Measurements from ENCODE around the gene ANTXR1. TPM values are rescaled to one million over a fixed set of nuclear protein-coding genes. Genes with fewer than 3 reads are reported as not detected.

Gene ANTXR1
- total RNA-seq, 4 donors from 2014 or later: 7.1 to 101 (median 15.8) TPM

DNA sequence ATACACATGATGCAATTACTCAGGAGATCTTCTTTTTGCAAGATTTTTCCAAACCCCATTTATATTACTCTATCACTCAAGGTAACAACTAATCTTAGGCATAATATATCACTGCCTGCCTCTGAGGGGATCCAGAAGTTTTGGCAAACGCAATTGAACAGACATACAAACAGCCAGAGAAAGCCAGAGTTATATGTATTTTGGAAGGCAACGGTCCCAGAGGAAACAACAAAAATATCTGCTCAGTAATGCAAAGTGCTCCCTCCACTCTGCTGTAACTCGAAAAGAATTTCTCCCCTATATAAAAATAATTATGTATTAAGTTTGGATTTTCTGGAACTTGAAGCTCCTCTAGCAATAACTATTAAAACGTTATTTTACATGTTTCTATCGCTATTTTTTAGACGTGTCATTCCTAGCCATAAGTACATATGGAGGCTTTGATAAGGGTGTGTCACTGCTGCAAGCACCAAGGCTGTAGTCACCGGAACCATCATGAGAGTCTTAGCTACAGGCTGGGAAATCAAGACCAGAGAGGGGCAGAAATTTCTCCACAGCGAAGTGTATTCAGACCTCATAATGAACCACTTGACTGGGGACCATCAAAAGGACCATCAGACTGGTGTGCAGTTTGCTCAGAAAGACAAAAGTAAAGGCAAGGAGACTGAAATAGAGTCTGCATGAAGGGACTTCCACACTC is 42.3 kb upstream of the ANTXR1 start:
- no peak for DNase-seq
- Histone ChIP-seq H3K9me3 (no peaks in the 10 kb centered on the region), H3K4me1 (no peaks in the 10 kb centered on the region), H3K27ac (no peak overlapping the region), H3K27me3 (no peaks in the 10 kb centered on the region), H3K36me3 (no peaks in the 10 kb centered on the region), H3K4me3 (no peak overlapping the region)
- TF ChIP-seq CTCF (IDR thresholded peaks at IDR 0.05) (no peak), POLR2AphosphoS5 (IDR thresholded peaks at IDR 0.05) (no peak), POLR2A (IDR thresholded peaks at IDR 0.05) (no peak), EP300 (IDR thresholded peaks at IDR 0.05; ENCODE audit: low read depth) (no peak)
- in situ Hi-C loops (cut with MboI; ENCODE audit: low pct_ligation_motif_present in 1 of 4, low pct_unique_long_range_greater_than_20kb in 1 of 4, low sequenced_read_pairs in 3 of 4) (no loop called here), intact Hi-C loops (cut with DNase I; ENCODE audit: low total_unique reads) (no loop called here)
- WGBS, 2 donors (ENCODE audit: low coverage in 1 of 2): 85 to 92% methylated on average over 8 of the region's 8 CpGs

GRCh38 chr2:68971591-68972231 is 41.3 kb upstream of the ANTXR1 start:
- TF ChIP-seq POLR2A (IDR thresholded peaks at IDR 0.05) (no peak), EP300 (IDR thresholded peaks at IDR 0.05; ENCODE audit: low read depth) (no peak), POLR2AphosphoS5 (IDR thresholded peaks at IDR 0.05) (no peak), CTCF (IDR thresholded peaks at IDR 0.05) (no peak)
- 65% methylated on average over 5 of the region's 5 CpGs; no CpG with 5 or more reads in 1 of the 2 donors for WGBS, 2 donors (ENCODE audit: low coverage in 1 of 2)
- H3K9me3 ChIP-seq: no peaks in the 10 kb centered on the region
- no peaks in the 10 kb centered on the region for H3K36me3 ChIP-seq
- no peak overlapping the region for H3K27ac ChIP-seq
- intact Hi-C loops (cut with DNase I; ENCODE audit: low total_unique reads) (no loop called here), in situ Hi-C loops (cut with MboI; ENCODE audit: low pct_ligation_motif_present in 1 of 4, low pct_unique_long_range_greater_than_20kb in 1 of 4, low sequenced_read_pairs in 3 of 4) (no loop called here)
- H3K4me3 ChIP-seq: no peak overlapping the region
- no peaks in the 10 kb centered on the region for H3K4me1 ChIP-seq
- no peak for DNase-seq
- peaks cover 7% of the 10 kb centered on the region for H3K27me3 ChIP-seq

DNA sequence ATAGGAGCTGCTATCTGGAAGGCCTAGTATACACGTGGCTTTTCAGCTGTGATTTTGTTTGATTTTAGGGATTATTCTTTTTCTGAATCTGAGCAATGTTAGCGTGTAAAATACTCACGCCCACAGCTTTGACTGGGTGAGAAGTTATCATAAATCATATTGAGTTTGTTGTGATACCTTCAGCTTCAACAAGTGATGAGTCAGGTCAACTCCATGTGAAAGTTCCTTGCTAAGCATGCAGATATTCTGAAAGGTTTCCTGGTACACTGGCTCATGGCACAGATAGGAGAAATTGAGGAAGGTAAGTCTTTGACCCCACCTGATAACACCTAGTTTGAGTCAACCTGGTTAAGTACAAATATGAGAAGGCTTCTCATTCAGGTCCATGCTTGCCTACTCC is 38.7 kb upstream of the ANTXR1 start, which contains the start of gene GKN1:
GKN1 (plus strand) TSS at position 386 of the 400 bp plus-strand sequence. CDS start 42 bp downstream, outside the sequence.
- H3K27ac ChIP-seq: no peak within 1 kb of the TSS
- no peak within 1 kb of the TSS for H3K4me3 ChIP-seq
- no peaks in the 10 kb centered on the region for H3K36me3 ChIP-seq
- peaks cover 7% of the 10 kb centered on the region for H3K27me3 ChIP-seq
- no peaks in the 10 kb centered on the region for H3K9me3 ChIP-seq
- DNase-seq: no peak
- in situ Hi-C loops (cut with MboI; ENCODE audit: low pct_ligation_motif_present in 1 of 4, low pct_unique_long_range_greater_than_20kb in 1 of 4, low sequenced_read_pairs in 3 of 4): no loop called here
- intact Hi-C loops (cut with DNase I; ENCODE audit: low total_unique reads): no loop called here
- no peak for TF ChIP-seq EP300 (IDR thresholded peaks at IDR 0.05; ENCODE audit: low read depth)
- no peak for TF ChIP-seq POLR2A (IDR thresholded peaks at IDR 0.05)
- no peaks in the 10 kb centered on the region for H3K4me1 ChIP-seq
- WGBS, 2 donors (ENCODE audit: low coverage in 1 of 2): 44 to 52% methylated on average over 3 of the region's 3 CpGs

DNA sequence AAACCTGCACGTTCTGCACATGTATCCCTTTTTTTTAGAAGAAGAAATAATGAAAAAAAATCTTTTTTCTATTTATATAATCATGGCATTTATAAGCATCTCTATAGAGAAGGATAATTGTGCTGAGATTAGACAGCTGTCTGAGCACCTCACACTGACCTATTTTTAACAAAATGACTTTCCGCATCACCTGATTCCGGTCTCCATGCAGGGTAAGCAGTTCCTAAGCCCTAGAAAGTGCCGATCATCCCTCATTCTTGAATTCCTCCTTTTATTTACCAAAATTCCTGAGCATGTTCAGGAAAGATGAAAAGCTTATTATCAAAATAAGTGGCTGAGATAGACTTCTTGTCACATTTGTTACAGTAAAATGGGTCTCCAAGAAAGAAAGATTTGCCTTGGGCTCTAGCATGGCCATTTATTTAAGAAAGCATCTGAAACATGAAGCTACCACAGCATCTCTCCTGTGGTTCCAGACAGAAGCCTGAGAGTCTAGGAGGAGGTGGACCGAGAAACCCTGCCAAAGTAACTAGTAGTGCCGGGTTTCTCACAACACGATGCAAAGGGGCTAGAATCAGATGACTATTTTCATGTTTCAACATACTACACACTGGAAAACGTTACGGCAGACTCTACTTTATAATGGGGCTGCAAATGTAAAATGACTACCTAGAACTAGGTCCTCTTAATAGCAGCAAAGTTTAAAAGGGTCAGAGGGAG is 37.9 kb upstream of the ANTXR1 start:
- TF ChIP-seq EP300 (IDR thresholded peaks at IDR 0.05; ENCODE audit: low read depth): no peak
- TF ChIP-seq POLR2A (IDR thresholded peaks at IDR 0.05): no peak
- no peak for TF ChIP-seq CTCF (IDR thresholded peaks at IDR 0.05)
- no peak for TF ChIP-seq POLR2AphosphoS5 (IDR thresholded peaks at IDR 0.05)
- H3K4me3 ChIP-seq: no peak overlapping the region
- no peaks in the 10 kb centered on the region for H3K36me3 ChIP-seq
- WGBS, 2 donors (ENCODE audit: low coverage in 1 of 2): 53 to 67% methylated on average over 3 to 9 of the region's 9 CpGs
- H3K27ac ChIP-seq: no peak overlapping the region
- H3K9me3 ChIP-seq: no peaks in the 10 kb centered on the region
- intact Hi-C loops (cut with DNase I; ENCODE audit: low total_unique reads) (no loop called here), in situ Hi-C loops (cut with MboI; ENCODE audit: low pct_ligation_motif_present in 1 of 4, low pct_unique_long_range_greater_than_20kb in 1 of 4, low sequenced_read_pairs in 3 of 4) (no loop called here)
- H3K27me3 ChIP-seq: peaks cover 7% of the 10 kb centered on the region
- no peak for DNase-seq
- no peaks in the 10 kb centered on the region for H3K4me1 ChIP-seq
